DND-41 (cell line): ENCODE data around the gene IL4R.

Experiments used
- EZH2 ChIP-seq: IDR thresholded peaks from 3 replicates; pipeline ENCODE4 v1.6.1; 2012; ENCODE audit warnings: borderline replicate concordance, low read depth, mild to moderate bottlenecking, moderate library complexity, low read length, inconsistent platforms; ENCODE audit not compliant: severe bottlenecking
- TF ChIP-seq, protein P1 (sequence below): IDR thresholded peaks from 2 replicates; pipeline ENCODE4 v1.5.1; 2012; ENCODE audit warnings: borderline replicate concordance, low read length, moderate library complexity, mild to moderate bottlenecking; ENCODE audit not compliant: poor library complexity, severe bottlenecking; ENCODE audit errors: extremely low read depth

DNA sequence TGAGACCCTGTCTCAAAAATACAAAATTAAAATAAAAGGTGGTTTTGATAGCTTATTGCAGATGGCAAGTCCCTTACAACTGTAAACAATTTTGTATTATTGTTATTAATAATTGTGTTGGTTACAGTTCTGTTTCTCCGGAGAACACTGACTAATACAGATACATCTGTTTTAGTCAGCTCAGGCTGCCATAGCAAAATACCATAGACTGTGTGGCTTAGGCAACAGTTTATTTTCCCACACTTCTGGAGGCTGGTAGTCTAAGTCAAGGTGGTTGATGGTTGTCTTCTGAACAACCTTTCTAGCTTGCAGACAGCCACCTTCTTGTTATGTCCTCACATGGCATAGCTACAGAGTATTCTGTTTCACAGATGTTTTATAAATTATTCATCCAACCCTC lies 74.0 kb downstream of the IL4R start:
- TF ChIP-seq EZH2, result no peak
- TF ChIP-seq, protein P1, sequence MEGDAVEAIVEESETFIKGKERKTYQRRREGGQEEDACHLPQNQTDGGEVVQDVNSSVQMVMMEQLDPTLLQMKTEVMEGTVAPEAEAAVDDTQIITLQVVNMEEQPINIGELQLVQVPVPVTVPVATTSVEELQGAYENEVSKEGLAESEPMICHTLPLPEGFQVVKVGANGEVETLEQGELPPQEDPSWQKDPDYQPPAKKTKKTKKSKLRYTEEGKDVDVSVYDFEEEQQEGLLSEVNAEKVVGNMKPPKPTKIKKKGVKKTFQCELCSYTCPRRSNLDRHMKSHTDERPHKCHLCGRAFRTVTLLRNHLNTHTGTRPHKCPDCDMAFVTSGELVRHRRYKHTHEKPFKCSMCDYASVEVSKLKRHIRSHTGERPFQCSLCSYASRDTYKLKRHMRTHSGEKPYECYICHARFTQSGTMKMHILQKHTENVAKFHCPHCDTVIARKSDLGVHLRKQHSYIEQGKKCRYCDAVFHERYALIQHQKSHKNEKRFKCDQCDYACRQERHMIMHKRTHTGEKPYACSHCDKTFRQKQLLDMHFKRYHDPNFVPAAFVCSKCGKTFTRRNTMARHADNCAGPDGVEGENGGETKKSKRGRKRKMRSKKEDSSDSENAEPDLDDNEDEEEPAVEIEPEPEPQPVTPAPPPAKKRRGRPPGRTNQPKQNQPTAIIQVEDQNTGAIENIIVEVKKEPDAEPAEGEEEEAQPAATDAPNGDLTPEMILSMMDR, result no peak
